Caco-2 (cell line): ENCODE measurements around the gene PPP6R3. TPM values are rescaled to one million over a fixed set of nuclear protein-coding genes. Genes with fewer than 3 reads are reported as not detected.

ENCODE experiments used
- BruUV-seq: library from RNA; stranded (reverse); fragments of 400-500 nt; replicated peaks from 2 replicates; lab custom pipeline; 2021; lab: Mats Ljungman, UMichigan
- CTCF ChIA-PET: fragments of 300-600 bp; sonication (Branson Sonifier 250); formaldehyde crosslinking; loops from one replicate; lab custom pipeline; 2022; ENCODE audit warnings: antibody characterized with exemption; lab: Charles Lee
- POLR2A ChIA-PET: fragments of 300-600 bp; sonication (Branson Sonifier 250); formaldehyde crosslinking; loops from one replicate; lab custom pipeline; 2022; ENCODE audit warnings: antibody characterized with exemption; lab: Charles Lee
- DNase-seq, 2 experiments: peaks; one replicate each; pipeline versions ENCODE4 v3.0.0 to v3.0.0-alpha.2; 2020 to 2022
- H3K27me3 ChIP-seq: replicated peaks from 2 replicates; pipeline ENCODE4 v1.6.0; 2011; ENCODE audit warnings: low read length; ENCODE audit not compliant: control insufficient read depth, insufficient read depth
- H3K36me3 ChIP-seq: 2 replicates; pipeline ENCODE4 v1.5.1; 2011; ENCODE audit warnings: low read length; ENCODE audit not compliant: control insufficient read depth, insufficient read depth
- H3K4me1 ChIP-seq: fragments of 250-450 bp; sonication (Bioruptor Pico); 2 replicates; pipeline ENCODE4 v1.5.1; 2020; ENCODE audit warnings: mild to moderate bottlenecking
- H3K4me3 ChIP-seq: 2 replicates; pipeline ENCODE4 v1.5.1; 2011; ENCODE audit warnings: low read depth, mild to moderate bottlenecking, control low read depth, low read length
- H3K9me3 ChIP-seq: fragments of 250-450 bp; sonication (Bioruptor Pico); 2 replicates; pipeline ENCODE4 v1.5.1; 2020; ENCODE audit warnings: mild to moderate bottlenecking, moderate library complexity
- H3K27ac Mint-ChIP-seq: one replicate; pipeline ENCODE4 v1.8.0; 2022; ENCODE audit warnings: mixed read lengths; ENCODE audit not compliant: unreplicated experiment
- H3K27me3 Mint-ChIP-seq: one replicate; pipeline ENCODE4 v1.8.0; 2022; ENCODE audit warnings: mixed read lengths; ENCODE audit not compliant: insufficient read depth, unreplicated experiment
- H3K36me3 Mint-ChIP-seq: one replicate; pipeline ENCODE4 v1.8.0; 2022; ENCODE audit warnings: mild to moderate bottlenecking, mixed read lengths; ENCODE audit not compliant: insufficient read depth, unreplicated experiment
- H3K4me1 Mint-ChIP-seq: one replicate; pipeline ENCODE4 v1.8.0; 2022; ENCODE audit warnings: low read depth, mixed read lengths; ENCODE audit not compliant: unreplicated experiment
- H3K4me3 Mint-ChIP-seq: one replicate; pipeline ENCODE4 v1.8.0; 2022; ENCODE audit warnings: mild to moderate bottlenecking, moderate library complexity, mixed read lengths; ENCODE audit not compliant: unreplicated experiment
- H3K9me3 Mint-ChIP-seq: one replicate; pipeline ENCODE4 v1.8.0; 2022; ENCODE audit warnings: mixed read lengths; ENCODE audit not compliant: unreplicated experiment
- CTCF ChIP-seq, 2 experiments: fragments of 200-600 bp in 1 of 2; IDR thresholded peaks; 1 replicate in 1 of 2; 2 replicates in 1 of 2; pipeline versions ENCODE4 v1.5.1 to v1.8.0; 2011 to 2022; ENCODE audit warnings: antibody characterized with exemption in 1 of 2, control low read depth in 1 of 2, inconsistent platforms in 1 of 2, low read depth in 1 of 2, low read length in 1 of 2, mild to moderate bottlenecking in 1 of 2, moderate library complexity in 1 of 2; ENCODE audit not compliant: insufficient read depth in 1 of 2, severe bottlenecking in 1 of 2, unreplicated experiment in 1 of 2
- intact Hi-C: fragments of 100-400 bp; cut with micrococcal nuclease; formaldehyde crosslinking; loops from one replicate; pipeline ENCODE4 v1.10.0; 2022; ENCODE audit not compliant: unreplicated experiment
- total RNA-seq: library from RNA; stranded (reverse); gene quantifications from 2 replicates; pipeline ENCODE4 v1.2.3, GENCODE V29; 2022

PPP6R3 gene
- total RNA-seq, 1 experiment from 2014 or later, result 276 TPM

- Mint-ChIP-seq H3K4me1 (peaks cover 27% of the 10 kb centered on the region), H3K27me3 (no peaks in the 10 kb centered on the region), H3K4me3 (no peak overlapping the region), H3K36me3 (peaks cover 29% of the 10 kb centered on the region), H3K9me3 (no peaks in the 10 kb centered on the region), H3K27ac (peak overlapping the region; percentile 0)
- no peaks in the 10 kb centered on the region; the same call in none of the 2 replicates for H3K4me1 ChIP-seq
- intact Hi-C loops, result no loop called here
- ChIA-PET POLR2A (no interaction called here), CTCF (no interaction called here)
- H3K27me3 ChIP-seq, result no peaks in the 10 kb centered on the region
- DNase-seq, result no peak
- TF ChIP-seq CTCF (IDR thresholded peaks at IDR 0.05; ENCODE audit: insufficient read depth in 1 of 2, low read depth in 1 of 2, low read length in 1 of 2, severe bottlenecking in 1 of 2, unreplicated experiment in 1 of 2), result no peak
- no TSS peak for BruUV-seq
- H3K36me3 ChIP-seq, result no peaks in the 10 kb centered on the region
- H3K4me3 ChIP-seq, result no peak overlapping the region
- H3K9me3 ChIP-seq, result no peaks in the 10 kb centered on the region
These were observed 43.2 kb downstream of the PPP6R3 start for GRCh38 chr11:68503792-68504191.

- H3K9me3 ChIP-seq, result no peaks in the 10 kb centered on the region
- no peak for DNase-seq
- POLR2A ChIA-PET, result no interaction called here
- H3K4me3 ChIP-seq, result no peak overlapping the region
- H3K4me1 Mint-ChIP-seq, result peaks cover 32% of the 10 kb centered on the region
- no peaks in the 10 kb centered on the region for H3K27me3 ChIP-seq
- CTCF ChIA-PET, result interaction anchor here (0.7 kb wide), 1 partner anchor 45 kb away, joined by 3 read pairs; no protein-coding TSS in a partner anchor
- no peaks in the 10 kb centered on the region; the same call in none of the 2 replicates for H3K4me1 ChIP-seq
- no TSS peak for BruUV-seq
- H3K4me3 Mint-ChIP-seq, result no peak overlapping the region
- intact Hi-C loops, result no loop called here
- no peaks in the 10 kb centered on the region for H3K36me3 ChIP-seq
- no peaks in the 10 kb centered on the region for H3K9me3 Mint-ChIP-seq
- no peaks in the 10 kb centered on the region for H3K27me3 Mint-ChIP-seq
- no peak for TF ChIP-seq CTCF (IDR thresholded peaks at IDR 0.05; ENCODE audit: insufficient read depth in 1 of 2, low read depth in 1 of 2, low read length in 1 of 2, severe bottlenecking in 1 of 2, unreplicated experiment in 1 of 2)
- peaks cover 37% of the 10 kb centered on the region for H3K36me3 Mint-ChIP-seq
- H3K27ac Mint-ChIP-seq, result no peak overlapping the region
These were observed 44.0 kb downstream of the PPP6R3 start for GRCh38 chr11:68504432-68505066.

GRCh38 chr11:68505596-68505995 is 45.0 kb downstream of the PPP6R3 start:
- no peaks in the 10 kb centered on the region; the same call in none of the 2 replicates for H3K4me1 ChIP-seq
- no peak overlapping the region for H3K27ac Mint-ChIP-seq
- no peak for TF ChIP-seq CTCF (IDR thresholded peaks at IDR 0.05; ENCODE audit: insufficient read depth in 1 of 2, low read depth in 1 of 2, low read length in 1 of 2, severe bottlenecking in 1 of 2, unreplicated experiment in 1 of 2)
- no peak overlapping the region for H3K4me3 ChIP-seq
- no peak overlapping the region for H3K4me3 Mint-ChIP-seq
- POLR2A ChIA-PET, result no interaction called here
- peaks cover 47% of the 10 kb centered on the region for H3K36me3 Mint-ChIP-seq
- CTCF ChIA-PET, result interaction anchor here (0.7 kb wide), 1 partner anchor 46 kb away, joined by 3 read pairs; no protein-coding TSS in a partner anchor
- H3K4me1 Mint-ChIP-seq, result peaks cover 33% of the 10 kb centered on the region
- no peaks in the 10 kb centered on the region for H3K27me3 Mint-ChIP-seq
- H3K9me3 ChIP-seq, result no peaks in the 10 kb centered on the region
- no peaks in the 10 kb centered on the region for H3K36me3 ChIP-seq
- no peaks in the 10 kb centered on the region for H3K9me3 Mint-ChIP-seq
- H3K27me3 ChIP-seq, result no peaks in the 10 kb centered on the region
- intact Hi-C loops, result no loop called here
- BruUV-seq, result no TSS peak
- DNase-seq, result no peak
